ENCODE data around the gene ZNF888.
"Not testable (repeated sequence)": the region's sequence is repeated elsewhere in the genome, so short reads cannot be mapped to it uniquely, and the experiment has no call there.

Gene ZNF888

DNA sequence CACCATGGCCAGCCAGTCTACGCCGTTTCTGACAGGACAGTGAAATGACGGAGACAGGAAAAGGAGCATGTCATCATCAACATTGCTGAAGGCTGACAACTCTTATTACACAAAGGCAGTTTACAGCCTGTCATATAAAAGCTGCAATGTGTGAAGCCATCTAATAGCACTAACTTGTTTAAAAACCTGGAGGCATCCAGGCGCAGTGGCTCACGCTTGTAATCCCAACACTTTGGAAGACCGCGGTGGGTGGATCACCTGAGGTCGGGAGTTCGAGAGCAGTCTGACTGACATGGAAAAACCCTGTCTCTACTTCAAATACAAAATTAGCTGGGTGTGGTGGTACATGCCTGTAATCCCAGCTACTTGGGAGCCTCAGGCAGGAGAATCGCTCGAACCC lies 55.2 kb downstream of the ZNF888 start:
- not testable (repeated sequence) for DNase-seq

DNA sequence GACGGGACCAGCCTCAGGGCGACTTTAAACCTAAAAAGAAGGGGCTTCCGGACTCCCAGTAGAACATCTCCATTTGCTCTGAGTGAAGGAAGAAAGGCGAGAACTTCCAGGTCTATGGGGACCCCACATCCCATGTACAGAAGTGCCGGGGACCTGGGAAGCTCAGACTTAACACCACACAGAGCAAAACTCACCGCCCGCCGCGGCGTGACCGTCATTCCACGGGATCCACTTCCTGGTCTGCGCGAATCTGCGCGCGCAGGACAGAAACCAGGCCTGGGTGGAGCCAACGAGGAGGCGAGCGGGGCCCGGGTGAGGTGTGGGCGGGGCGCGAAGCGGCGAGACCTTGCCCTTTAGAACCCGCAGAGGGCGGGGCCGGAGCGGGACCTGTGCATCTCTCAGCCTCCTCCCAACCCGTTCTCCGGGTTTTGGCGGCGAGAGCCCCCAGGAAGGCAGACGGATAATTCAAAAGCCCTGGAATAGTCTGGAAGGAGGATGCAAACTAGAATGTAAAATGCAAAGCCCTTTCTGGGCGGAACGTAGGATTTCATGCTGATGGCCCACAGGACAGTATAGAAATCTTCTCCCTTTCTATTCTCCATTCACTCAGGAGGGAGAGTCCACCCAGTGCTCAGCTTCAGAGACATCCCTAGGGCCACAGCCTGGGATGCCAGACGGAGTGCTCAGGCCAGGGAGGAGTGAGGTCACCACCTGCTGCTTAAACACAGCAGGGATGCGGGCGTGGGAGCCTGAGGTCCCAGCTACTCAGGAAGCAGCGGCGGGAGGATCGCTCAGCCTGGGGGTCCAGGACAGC lies 65.6 kb downstream of the ZNF888 start, which contains the start of gene ZNF468:
ZNF468 (minus strand) TSS at position 242 of the 814 bp plus-strand sequence. CDS start 3,347 bp downstream, outside the sequence.
- DNase-seq = peak; percentile 56

DNA sequence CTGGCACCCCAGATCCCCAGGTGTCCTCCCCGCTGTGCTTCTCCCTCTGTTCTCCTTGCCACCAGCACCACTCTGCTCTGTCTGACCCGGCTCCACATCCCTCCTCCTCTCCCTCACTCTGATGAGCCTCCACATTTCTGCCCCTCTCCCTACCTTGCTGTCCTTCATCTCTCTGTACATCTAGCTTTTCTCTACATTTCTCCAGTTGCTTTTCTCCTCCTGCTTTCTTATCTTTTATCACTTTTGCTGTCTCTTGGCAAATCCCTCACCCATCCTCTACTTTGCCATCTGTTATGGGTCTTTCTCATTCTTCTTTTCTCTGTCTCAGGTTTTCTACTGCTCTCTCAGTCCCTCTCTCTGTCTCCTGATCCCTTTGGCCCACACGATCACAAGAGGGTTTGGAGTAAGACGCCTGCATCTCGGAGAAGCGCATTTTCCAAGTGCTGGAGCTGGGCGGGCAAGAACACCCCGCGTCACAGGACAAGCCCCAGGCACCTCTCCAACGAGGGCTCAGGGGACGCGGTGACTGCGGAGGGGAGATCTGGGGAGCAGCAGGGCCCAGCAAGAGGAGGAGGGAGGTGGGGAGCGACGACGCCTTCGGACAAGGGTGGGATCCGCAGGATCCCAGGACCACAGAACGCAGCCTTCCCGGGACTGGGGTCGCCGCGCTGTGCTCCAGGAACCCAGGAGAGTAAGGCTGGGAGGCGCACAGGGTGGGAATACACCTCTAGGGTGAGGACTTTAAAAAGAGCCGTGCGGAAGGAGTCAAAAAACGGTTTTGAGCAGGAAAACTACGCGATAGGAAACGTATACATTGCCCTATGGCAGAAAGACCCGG lies 66.5 kb downstream of the ZNF888 start:
- DNase-seq = not testable (repeated sequence)
